Calu3 (cell line): ENCODE data around the gene FABP2. TPM values are rescaled to one million over a fixed set of nuclear protein-coding genes. Genes with fewer than 3 reads are reported as not detected.
"Not testable (repeated sequence)": the region's sequence is repeated elsewhere in the genome, so short reads cannot be mapped to it uniquely, and the experiment has no call there.

Experiments used
- BruUV-seq: library from RNA; stranded (reverse); fragments of 400-500 nt; replicated peaks from 2 replicates; lab custom pipeline; 2021; lab: Mats Ljungman, UMichigan
- CTCF ChIA-PET: fragments of 300-600 bp; sonication (Branson Sonifier 250); formaldehyde crosslinking; loops from one replicate; lab custom pipeline; 2022; ENCODE audit warnings: antibody characterized with exemption; lab: Charles Lee
- DNase-seq: peaks from one replicate; pipeline ENCODE4 v3.0.0; 2022
- H3K27ac Mint-ChIP-seq: one replicate; pipeline ENCODE4 v1.8.0; 2022; ENCODE audit warnings: mixed read lengths; ENCODE audit not compliant: unreplicated experiment
- H3K27me3 Mint-ChIP-seq: one replicate; pipeline ENCODE4 v1.8.0; 2022; ENCODE audit warnings: mixed read lengths; ENCODE audit not compliant: unreplicated experiment
- H3K36me3 Mint-ChIP-seq: one replicate; pipeline ENCODE4 v1.8.0; 2022; ENCODE audit warnings: mild to moderate bottlenecking, moderate library complexity, mixed read lengths; ENCODE audit not compliant: insufficient read depth, unreplicated experiment
- H3K4me1 Mint-ChIP-seq: one replicate; pipeline ENCODE4 v1.8.0; 2022; ENCODE audit warnings: mild to moderate bottlenecking, low read depth, mixed read lengths; ENCODE audit not compliant: unreplicated experiment
- H3K4me3 Mint-ChIP-seq: one replicate; pipeline ENCODE4 v1.8.0; 2022; ENCODE audit warnings: mild to moderate bottlenecking, low read depth, moderate library complexity, mixed read lengths; ENCODE audit not compliant: unreplicated experiment
- H3K9me3 Mint-ChIP-seq: one replicate; pipeline ENCODE4 v1.8.0; 2022; ENCODE audit warnings: low read depth, mixed read lengths; ENCODE audit not compliant: unreplicated experiment
- CTCF ChIP-seq: fragments of 200-600 bp; IDR thresholded peaks from one replicate; pipeline ENCODE4 v1.8.0; 2022; ENCODE audit warnings: antibody characterized with exemption; ENCODE audit not compliant: unreplicated experiment
- intact Hi-C: fragments of 100-400 bp; cut with micrococcal nuclease; formaldehyde crosslinking; loops from one replicate; pipeline ENCODE4 v1.10.0; 2022; ENCODE audit not compliant: unreplicated experiment
- total RNA-seq: library from RNA; stranded (reverse); gene quantifications from 2 replicates; pipeline ENCODE4 v1.2.3, GENCODE V29; 2022

Gene FABP2
- total RNA-seq, 1 experiment from 2014 or later = not detected

GRCh38 chr4:119356041-119356440 is 34.1 kb upstream of the FABP2 start:
- not testable (repeated sequence) for H3K27ac Mint-ChIP-seq

GRCh38 chr4:119353364-119353763 is 31.4 kb upstream of the FABP2 start:
- CTCF ChIA-PET, H3K27ac Mint-ChIP-seq, intact Hi-C loops, H3K4me3 Mint-ChIP-seq, BruUV-seq, H3K36me3 Mint-ChIP-seq, H3K4me1 Mint-ChIP-seq, H3K9me3 Mint-ChIP-seq, H3K27me3 Mint-ChIP-seq, DNase-seq: not testable (repeated sequence)

More at GRCh38 chr4:119356041-119356440, 34.1 kb upstream of the FABP2 start:
- H3K4me1 Mint-ChIP-seq, intact Hi-C loops, H3K4me3 Mint-ChIP-seq, CTCF ChIA-PET, H3K27me3 Mint-ChIP-seq, H3K36me3 Mint-ChIP-seq, DNase-seq, BruUV-seq, H3K9me3 Mint-ChIP-seq: not testable (repeated sequence)

GRCh38 chr4:119348169-119348568 is 26.2 kb upstream of the FABP2 start:
- BruUV-seq, DNase-seq, CTCF ChIA-PET, H3K4me3 Mint-ChIP-seq, H3K9me3 Mint-ChIP-seq, H3K27me3 Mint-ChIP-seq, H3K27ac Mint-ChIP-seq, intact Hi-C loops, H3K36me3 Mint-ChIP-seq, H3K4me1 Mint-ChIP-seq: not testable (repeated sequence)

GRCh38 chr4:119343293-119343692 is 21.4 kb upstream of the FABP2 start:
- CTCF ChIA-PET, DNase-seq, intact Hi-C loops, BruUV-seq, H3K4me1 Mint-ChIP-seq, H3K27me3 Mint-ChIP-seq, H3K4me3 Mint-ChIP-seq, H3K36me3 Mint-ChIP-seq, H3K9me3 Mint-ChIP-seq, H3K27ac Mint-ChIP-seq: not testable (repeated sequence)

- H3K4me3 Mint-ChIP-seq, BruUV-seq, CTCF ChIA-PET: not testable (repeated sequence)
Measured at GRCh38 chr4:119339895-119340294, 18.0 kb upstream of the FABP2 start.

GRCh38 chr4:119337010-119337409 is 15.1 kb upstream of the FABP2 start:
- Mint-ChIP-seq H3K27ac (no peak overlapping the region), H3K4me3 (no peak overlapping the region), H3K9me3 (no peaks in the 10 kb centered on the region), H3K36me3 (no peaks in the 10 kb centered on the region), H3K27me3 (no peaks in the 10 kb centered on the region), H3K4me1 (peaks cover 15% of the 10 kb centered on the region)
- CTCF ChIA-PET = no interaction called here
- TF ChIP-seq CTCF = no peak
- no TSS peak for BruUV-seq
- intact Hi-C loops = no loop called here
- no peak for DNase-seq

More at GRCh38 chr4:119339895-119340294, 18.0 kb upstream of the FABP2 start:
- H3K36me3 Mint-ChIP-seq, H3K9me3 Mint-ChIP-seq, intact Hi-C loops, H3K27ac Mint-ChIP-seq, DNase-seq, H3K27me3 Mint-ChIP-seq: not testable (repeated sequence)
- H3K4me1 Mint-ChIP-seq = peaks cover 15% of the 10 kb centered on the region

- DNase-seq, CTCF ChIA-PET, H3K27ac Mint-ChIP-seq, H3K27me3 Mint-ChIP-seq, H3K9me3 Mint-ChIP-seq, H3K4me3 Mint-ChIP-seq, intact Hi-C loops, H3K36me3 Mint-ChIP-seq, BruUV-seq: not testable (repeated sequence)
- peaks cover 15% of the 10 kb centered on the region for H3K4me1 Mint-ChIP-seq
Measured at GRCh38 chr4:119336332-119336979, 14.5 kb upstream of the FABP2 start.
